OCI-LY3 (cell line): ENCODE measurements around the gene ZNF280A.

ENCODE experiments used
- CTCF ChIP-seq: fragments of 200-600, 300-600 bp; sonication (generic); IDR thresholded peaks from 2 replicates; pipeline ENCODE4 v1.5.1; 2014; ENCODE audit warnings: antibody characterized with exemption, low read length, low read depth
- EZH2phosphoT487 ChIP-seq: fragments of 200-600 bp; shearing (Covaris generic); IDR thresholded peaks from 2 replicates; pipeline ENCODE4 v1.6.1; 2018; ENCODE audit warnings: antibody characterized with exemption, mixed run types, low read depth

- TF ChIP-seq CTCF = no peak
- TF ChIP-seq EZH2phosphoT487 = no peak
These were observed 16.4 kb upstream of the ZNF280A start for GRCh38 chr22:22536515-22536914.
